ENCODE data around the gene TP53I13. TPM values are rescaled to one million over a fixed set of nuclear protein-coding genes. Genes with fewer than 3 reads are reported as not detected.

Gene TP53I13
- total and polyA plus RNA-seq, 11 donors, result 23.8 to 93.0 (median 42.7) TPM

GRCh38 chr17:29588562-29589411, 20.3 kb downstream of the TP53I13 start:
- no peaks in the 10 kb centered on the region for H3K36me3 ChIP-seq
- 0 to 2% (median 1%) methylated on average over 18 to 72 of the region's 72 CpGs for WGBS, 4 donors
- ATAC-seq (no peak), DNase-seq (peak in 3 of 5 donors; percentile 51 to 57 (median 54))
- peak overlapping the region; percentile 84 to 97 (median 89) for H3K27ac ChIP-seq
- H3K4me1 ChIP-seq, result peaks cover 5 to 87% (median 74%) of the 10 kb centered on the region in 12 donors
- no peaks in the 10 kb centered on the region for H3K9me3 ChIP-seq
- no peaks in the 10 kb centered on the region for H3K27me3 ChIP-seq
- TF ChIP-seq, protein P1, sequence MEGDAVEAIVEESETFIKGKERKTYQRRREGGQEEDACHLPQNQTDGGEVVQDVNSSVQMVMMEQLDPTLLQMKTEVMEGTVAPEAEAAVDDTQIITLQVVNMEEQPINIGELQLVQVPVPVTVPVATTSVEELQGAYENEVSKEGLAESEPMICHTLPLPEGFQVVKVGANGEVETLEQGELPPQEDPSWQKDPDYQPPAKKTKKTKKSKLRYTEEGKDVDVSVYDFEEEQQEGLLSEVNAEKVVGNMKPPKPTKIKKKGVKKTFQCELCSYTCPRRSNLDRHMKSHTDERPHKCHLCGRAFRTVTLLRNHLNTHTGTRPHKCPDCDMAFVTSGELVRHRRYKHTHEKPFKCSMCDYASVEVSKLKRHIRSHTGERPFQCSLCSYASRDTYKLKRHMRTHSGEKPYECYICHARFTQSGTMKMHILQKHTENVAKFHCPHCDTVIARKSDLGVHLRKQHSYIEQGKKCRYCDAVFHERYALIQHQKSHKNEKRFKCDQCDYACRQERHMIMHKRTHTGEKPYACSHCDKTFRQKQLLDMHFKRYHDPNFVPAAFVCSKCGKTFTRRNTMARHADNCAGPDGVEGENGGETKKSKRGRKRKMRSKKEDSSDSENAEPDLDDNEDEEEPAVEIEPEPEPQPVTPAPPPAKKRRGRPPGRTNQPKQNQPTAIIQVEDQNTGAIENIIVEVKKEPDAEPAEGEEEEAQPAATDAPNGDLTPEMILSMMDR (IDR thresholded peaks at IDR 0.05), result no peak
- TF ChIP-seq POLR2A (IDR thresholded peaks at IDR 0.05), result no peak
- peak overlapping the region; percentile 59 to 98 (median 87) for H3K4me3 ChIP-seq
- intact Hi-C loops (cut with DNase I), result loop anchor here in 3 of 10 donors (2.0 to 10.0 kb wide), 4 partner anchors 20 to 506 kb away; partner anchors contain the start of gene TP53I13 (in 1 of the 3)

- intact Hi-C loops (cut with DNase I), result loop anchor here in 3 of 10 donors (2.0 to 10.0 kb wide), 4 partner anchors 21 to 505 kb away; partner anchors contain the start of gene TP53I13 (in 1 of the 3)
- peaks cover 5 to 87% (median 73%) of the 10 kb centered on the region in 12 donors for H3K4me1 ChIP-seq
- H3K4me3 ChIP-seq, result peak within 1 kb of the TSS; percentile 59 to 98 (median 87)
- 4 to 25% (median 7%) methylated on average over 13 to 70 of the region's 70 CpGs for WGBS, 4 donors
- peak; percentile 89 to 94 (median 90) for DNase-seq
- H3K27me3 ChIP-seq, result no peaks in the 10 kb centered on the region
- ATAC-seq, result peak; percentile 62 to 84 (median 72)
- H3K9me3 ChIP-seq, result no peaks in the 10 kb centered on the region
- peak in 1 of 2 donors; percentile 60 for TF ChIP-seq POLR2A (IDR thresholded peaks at IDR 0.05)
- TF ChIP-seq, protein P1 (IDR thresholded peaks at IDR 0.05), result peak in 3 of 12 donors; percentile 15 to 37 (median 18)
- H3K27ac ChIP-seq, result peak within 1 kb of the TSS; percentile 87 to 97 (median 90)
- H3K36me3 ChIP-seq, result no peaks in the 10 kb centered on the region
Measured at GRCh38 chr17:29589524-29590410, 21.3 kb downstream of the TP53I13 start, which contains the start of gene GIT1. TSS of gene GIT1 (minus strand) at chr17:29589648. CDS start at chr17:29589378, 270 bp downstream.

GRCh38 chr17:29590411-29591145, 22.1 kb downstream of the TP53I13 start:
- intact Hi-C loops (cut with DNase I), result no loop called here
- peak in 4 of 5 donors; percentile 24 to 70 (median 44) for DNase-seq
- H3K27me3 ChIP-seq, result no peaks in the 10 kb centered on the region
- H3K27ac ChIP-seq, result peak overlapping the region; percentile 48 to 95 (median 88)
- H3K36me3 ChIP-seq, result no peaks in the 10 kb centered on the region
- WGBS, 4 donors, result 34 to 48% (median 40%) methylated on average over 23 to 30 of the region's 30 CpGs
- peak in 1 of 4 donors; percentile 0 for ATAC-seq
- TF ChIP-seq POLR2A (IDR thresholded peaks at IDR 0.05), result no peak
- TF ChIP-seq, protein P1 (IDR thresholded peaks at IDR 0.05), result no peak
- peaks cover 5 to 88% (median 69%) of the 10 kb centered on the region in 12 donors for H3K4me1 ChIP-seq
- peak overlapping the region in 9 of 12 donors; percentile 56 to 88 (median 66) for H3K4me3 ChIP-seq
- no peaks in the 10 kb centered on the region for H3K9me3 ChIP-seq
